OCI-LY1 (cell line): ENCODE data around the gene CFAP74.
"Not testable (repeated sequence)": the region's sequence is repeated elsewhere in the genome, so short reads cannot be mapped to it uniquely, and the experiment has no call there.

Experiments
- EZH2 ChIP-seq: fragments of 200-600 bp; sonication (generic), shearing (Covaris generic); IDR thresholded peaks from 2 replicates; pipeline ENCODE4 v1.8.0; 2017; ENCODE audit warnings: borderline replicate concordance, mixed run types, mild to moderate bottlenecking, antibody characterized with exemption, low read length, moderate library complexity, mixed read lengths
- TF ChIP-seq, protein P1 (sequence below): fragments of 200-600 bp; sonication (generic), shearing (Covaris generic); IDR thresholded peaks from 2 replicates; pipeline ENCODE4 v1.5.1; 2017; ENCODE audit warnings: mild to moderate bottlenecking, antibody characterized with exemption, low read length, moderate library complexity, mixed read lengths

DNA sequence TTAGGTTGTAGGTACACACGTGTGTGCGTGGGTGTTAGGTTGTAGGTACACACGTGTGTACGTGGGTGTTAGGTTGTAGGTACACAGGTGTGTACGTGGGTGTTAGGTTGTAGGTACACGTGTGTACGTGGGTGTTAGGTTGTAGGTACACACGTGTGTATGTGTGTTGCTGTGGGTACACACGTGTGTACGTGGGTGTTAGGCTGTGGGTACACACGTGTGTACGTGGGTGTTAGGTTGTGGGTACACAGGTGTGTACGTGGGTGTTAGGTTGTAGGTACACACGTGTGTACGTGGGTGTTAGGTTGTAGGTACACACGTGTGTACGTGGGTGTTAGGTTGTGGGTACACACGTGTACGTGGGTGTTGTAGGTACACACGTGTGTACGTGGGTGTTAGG is 68.7 kb downstream of the CFAP74 start:
- TF ChIP-seq, protein P1, sequence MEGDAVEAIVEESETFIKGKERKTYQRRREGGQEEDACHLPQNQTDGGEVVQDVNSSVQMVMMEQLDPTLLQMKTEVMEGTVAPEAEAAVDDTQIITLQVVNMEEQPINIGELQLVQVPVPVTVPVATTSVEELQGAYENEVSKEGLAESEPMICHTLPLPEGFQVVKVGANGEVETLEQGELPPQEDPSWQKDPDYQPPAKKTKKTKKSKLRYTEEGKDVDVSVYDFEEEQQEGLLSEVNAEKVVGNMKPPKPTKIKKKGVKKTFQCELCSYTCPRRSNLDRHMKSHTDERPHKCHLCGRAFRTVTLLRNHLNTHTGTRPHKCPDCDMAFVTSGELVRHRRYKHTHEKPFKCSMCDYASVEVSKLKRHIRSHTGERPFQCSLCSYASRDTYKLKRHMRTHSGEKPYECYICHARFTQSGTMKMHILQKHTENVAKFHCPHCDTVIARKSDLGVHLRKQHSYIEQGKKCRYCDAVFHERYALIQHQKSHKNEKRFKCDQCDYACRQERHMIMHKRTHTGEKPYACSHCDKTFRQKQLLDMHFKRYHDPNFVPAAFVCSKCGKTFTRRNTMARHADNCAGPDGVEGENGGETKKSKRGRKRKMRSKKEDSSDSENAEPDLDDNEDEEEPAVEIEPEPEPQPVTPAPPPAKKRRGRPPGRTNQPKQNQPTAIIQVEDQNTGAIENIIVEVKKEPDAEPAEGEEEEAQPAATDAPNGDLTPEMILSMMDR, result not testable (repeated sequence)
- not testable (repeated sequence) for TF ChIP-seq EZH2
